Stomach smooth muscle (tissue), 2 donors: Measurements from ENCODE around the gene NAXD.

Source experiments
- H3K27ac ChIP-seq: one replicate; pipeline ENCODE4 v1.7.0; 2013; ENCODE audit warnings: mild to moderate bottlenecking, low read length, inconsistent platforms
- H3K27me3 ChIP-seq, 2 donors: one replicate each; pipeline ENCODE4 v1.7.0; 2013; ENCODE audit warnings: low read length in 2 of 2; ENCODE audit not compliant: insufficient read depth in 2 of 2, control insufficient read depth in 1 of 2
- H3K36me3 ChIP-seq, 2 donors: one replicate each; pipeline ENCODE4 v1.7.0; 2013; ENCODE audit warnings: low read length in 2 of 2; ENCODE audit not compliant: control insufficient read depth in 2 of 2, insufficient read depth in 2 of 2
- H3K4me1 ChIP-seq: one replicate; pipeline ENCODE4 v1.7.0; 2013; ENCODE audit warnings: low read length; ENCODE audit not compliant: control insufficient read depth, insufficient read depth
- H3K4me3 ChIP-seq, 2 donors: one replicate each; pipeline ENCODE4 v1.7.0; 2013; ENCODE audit warnings: low read length in 2 of 2
- H3K9ac ChIP-seq, 2 donors: one replicate each; pipeline ENCODE4 v1.7.0; 2013; ENCODE audit warnings: low read length in 2 of 2, mild to moderate bottlenecking in 1 of 2
- H3K9me3 ChIP-seq, 2 donors: one replicate each; pipeline ENCODE4 v1.7.0; 2013; ENCODE audit warnings: low read length in 2 of 2; ENCODE audit not compliant: control insufficient read depth in 2 of 2
- donor health status: healthy.
- donor health status: Pancreatic carcinoma.

NAXD gene

GRCh38 chr13:110618167-110618566, 2.8 kb downstream of the NAXD start:
- peak overlapping the region; percentile 87 to 90 for H3K9ac ChIP-seq

DNA sequence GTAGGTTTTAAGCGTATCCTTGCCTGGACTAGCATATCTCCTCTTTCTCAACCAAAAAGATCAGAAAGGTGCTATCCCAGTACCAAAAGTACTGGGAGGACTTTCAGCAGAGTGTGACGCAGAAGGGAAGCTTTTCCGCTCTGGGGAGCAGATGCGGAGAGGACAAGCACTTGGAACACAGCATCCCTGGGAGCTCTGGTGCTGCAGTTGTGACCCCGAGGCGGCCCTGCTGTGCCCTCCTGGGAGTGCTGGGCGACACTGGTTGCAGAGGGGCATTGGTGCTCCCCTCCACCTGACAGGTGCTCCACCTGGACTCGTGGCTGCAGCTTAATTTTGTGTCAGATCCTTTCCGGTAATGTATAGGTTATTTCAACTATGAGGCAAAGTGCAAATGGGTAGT, 3.4 kb downstream of the NAXD start:
- H3K4me3 ChIP-seq = peak overlapping the region in 1 of 2 donors; percentile 36
- no peaks in the 10 kb centered on the region for H3K9me3 ChIP-seq
- no peaks in the 10 kb centered on the region for H3K27me3 ChIP-seq
- H3K9ac ChIP-seq = peak overlapping the region in 1 of 2 donors; percentile 90
- peak overlapping the region; percentile 90 for H3K27ac ChIP-seq
- H3K36me3 ChIP-seq = peaks cover 10 to 13% of the 10 kb centered on the region in 2 donors
- peaks cover 44% of the 10 kb centered on the region for H3K4me1 ChIP-seq

More at GRCh38 chr13:110618167-110618566, 2.8 kb downstream of the NAXD start:
- Histone ChIP-seq H3K27me3 (no peaks in the 10 kb centered on the region), H3K36me3 (peaks cover 6 to 9% of the 10 kb centered on the region in 2 donors), H3K9me3 (no peaks in the 10 kb centered on the region), H3K27ac (peak overlapping the region; percentile 90), H3K4me3 (peak overlapping the region; percentile 22 to 60), H3K4me1 (peaks cover 42% of the 10 kb centered on the region)

GRCh38 chr13:110620596-110620995, 5.3 kb downstream of the NAXD start:
- Histone ChIP-seq H3K36me3 (peaks cover 14 to 21% of the 10 kb centered on the region in 2 donors), H3K27ac (no peak overlapping the region), H3K9ac (no peak overlapping the region)

DNA sequence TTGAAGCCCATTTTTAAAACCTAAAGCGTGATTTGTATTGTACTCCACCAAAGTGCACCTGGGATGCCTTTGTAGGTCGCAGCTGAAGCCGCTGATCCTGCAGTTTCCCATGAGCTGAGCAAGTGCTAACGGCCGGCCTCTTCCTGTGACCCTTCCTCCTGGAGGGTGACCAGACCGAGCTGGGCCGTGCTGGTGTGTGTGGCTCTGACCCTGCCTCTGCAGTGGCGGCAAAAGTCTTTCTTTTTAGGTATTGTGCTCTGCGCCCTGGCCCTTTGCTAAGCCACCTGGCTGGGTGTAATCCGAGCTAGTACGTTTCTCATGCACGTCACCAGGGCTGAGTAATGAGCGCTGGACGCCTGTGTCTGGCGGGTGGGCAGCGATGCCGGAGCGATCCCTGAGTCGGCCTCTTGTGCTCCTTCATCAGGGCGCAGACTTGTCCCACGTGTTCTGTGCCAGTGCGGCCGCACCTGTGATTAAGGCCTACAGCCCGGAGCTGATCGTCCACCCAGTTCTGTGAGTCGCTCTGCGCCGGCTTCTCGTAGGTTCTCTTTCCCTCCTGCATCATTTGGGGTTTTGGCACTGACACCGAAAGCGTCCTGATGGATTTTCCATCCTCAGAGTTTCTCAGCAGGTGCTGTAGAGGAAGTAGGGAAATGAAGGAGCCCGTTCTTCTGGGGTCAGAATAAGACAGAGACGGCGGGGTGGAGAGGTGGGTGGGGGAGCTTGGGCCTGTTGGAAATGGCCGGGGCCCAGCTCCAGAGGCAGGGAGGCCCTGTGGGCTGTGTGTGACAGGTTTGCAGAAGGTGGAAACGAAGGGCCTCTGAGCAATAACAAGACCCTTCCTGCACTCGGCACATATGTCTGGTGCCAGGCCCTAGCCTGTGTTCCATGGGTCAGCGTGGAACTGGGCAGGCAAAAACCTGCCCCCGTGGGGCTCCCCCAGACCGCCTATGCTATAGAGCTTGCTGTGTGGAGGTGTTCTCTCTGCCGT, 9.7 kb downstream of the NAXD start:
- H3K4me1 ChIP-seq = peaks cover 49% of the 10 kb centered on the region
- H3K27ac ChIP-seq = peak overlapping the region; percentile 58
- H3K27me3 ChIP-seq = no peaks in the 10 kb centered on the region
- peaks cover 14 to 32% of the 10 kb centered on the region in 2 donors for H3K36me3 ChIP-seq
- H3K4me3 ChIP-seq = peak overlapping the region in 1 of 2 donors; percentile 35
- peak overlapping the region in 1 of 2 donors; percentile 13 for H3K9ac ChIP-seq
- H3K9me3 ChIP-seq = no peaks in the 10 kb centered on the region

More at GRCh38 chr13:110620596-110620995, 5.3 kb downstream of the NAXD start:
- Histone ChIP-seq H3K9me3 (no peaks in the 10 kb centered on the region), H3K4me1 (peaks cover 50% of the 10 kb centered on the region), H3K4me3 (no peak overlapping the region), H3K27me3 (no peaks in the 10 kb centered on the region)

GRCh38 chr13:110625771-110626321, 10.5 kb downstream of the NAXD start:
- H3K4me1 ChIP-seq = peaks cover 57% of the 10 kb centered on the region
- peak overlapping the region in 1 of 2 donors; percentile 13 for H3K9ac ChIP-seq
- H3K36me3 ChIP-seq = peaks cover 14 to 34% of the 10 kb centered on the region in 2 donors
- H3K9me3 ChIP-seq = no peaks in the 10 kb centered on the region
- H3K27ac ChIP-seq = peak overlapping the region; percentile 58
- H3K4me3 ChIP-seq = peak overlapping the region in 1 of 2 donors; percentile 35
- no peaks in the 10 kb centered on the region for H3K27me3 ChIP-seq

DNA sequence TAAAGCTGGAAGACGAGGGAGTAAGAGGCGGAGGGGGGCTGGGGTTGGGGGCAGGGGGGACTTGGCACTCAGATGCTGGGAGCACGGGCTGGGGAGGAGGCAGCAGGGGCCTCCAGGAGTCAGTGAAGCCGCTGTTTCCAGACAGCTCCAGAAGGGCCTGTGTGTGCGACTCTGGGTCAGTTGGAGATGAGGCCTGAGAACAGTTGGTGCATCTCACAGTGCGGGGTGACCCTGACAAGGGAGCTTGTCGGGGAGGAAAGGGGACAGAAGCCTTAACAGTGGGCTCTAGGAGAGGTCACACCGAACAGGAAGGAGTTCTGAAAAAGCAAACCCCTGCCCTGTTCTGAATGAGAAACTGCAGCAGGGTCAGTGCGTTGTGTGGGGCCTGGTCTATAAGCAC, 11.2 kb downstream of the NAXD start:
- Histone ChIP-seq H3K9ac (no peak overlapping the region), H3K36me3 (peaks cover 16 to 36% of the 10 kb centered on the region in 2 donors), H3K4me1 (peaks cover 63% of the 10 kb centered on the region), H3K9me3 (no peaks in the 10 kb centered on the region), H3K27ac (peak overlapping the region; percentile 49), H3K27me3 (no peaks in the 10 kb centered on the region), H3K4me3 (no peak overlapping the region)

GRCh38 chr13:110627351-110627750, 12.0 kb downstream of the NAXD start:
- no peaks in the 10 kb centered on the region for H3K9me3 ChIP-seq
- H3K4me3 ChIP-seq = no peak overlapping the region
- peak overlapping the region; percentile 89 for H3K27ac ChIP-seq
- peaks cover 66% of the 10 kb centered on the region for H3K4me1 ChIP-seq
- peaks cover 18 to 34% of the 10 kb centered on the region in 2 donors for H3K36me3 ChIP-seq
- no peak overlapping the region for H3K9ac ChIP-seq
- no peaks in the 10 kb centered on the region for H3K27me3 ChIP-seq

GRCh38 chr13:110627761-110628476, 12.6 kb downstream of the NAXD start:
- H3K9me3 ChIP-seq = no peaks in the 10 kb centered on the region
- peaks cover 14 to 30% of the 10 kb centered on the region in 2 donors for H3K36me3 ChIP-seq
- H3K4me3 ChIP-seq = peak overlapping the region in 1 of 2 donors; percentile 35
- peaks cover 66% of the 10 kb centered on the region for H3K4me1 ChIP-seq
- no peaks in the 10 kb centered on the region for H3K27me3 ChIP-seq
- peak overlapping the region; percentile 89 for H3K27ac ChIP-seq
- peak overlapping the region in 1 of 2 donors; percentile 55 for H3K9ac ChIP-seq

DNA sequence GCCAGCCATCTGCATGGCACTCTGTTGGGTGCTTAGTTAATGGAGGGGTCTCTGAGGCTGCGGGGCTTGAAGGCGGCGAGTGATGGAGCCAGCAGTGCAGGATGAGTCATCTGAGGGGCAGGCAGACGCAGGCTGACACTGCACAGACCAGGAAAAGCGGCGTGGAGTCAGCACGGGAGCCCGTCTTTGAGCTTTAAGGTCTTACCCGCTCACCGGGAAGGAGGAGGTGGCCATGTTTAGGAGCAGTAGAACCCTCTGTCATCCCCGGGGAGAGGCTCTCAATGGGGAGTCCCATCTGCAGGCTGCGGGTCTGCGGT, 13.1 kb downstream of the NAXD start:
- H3K9ac ChIP-seq = peak overlapping the region; percentile 11 to 55
- H3K9me3 ChIP-seq = no peaks in the 10 kb centered on the region
- H3K4me1 ChIP-seq = peaks cover 63% of the 10 kb centered on the region
- H3K27me3 ChIP-seq = no peaks in the 10 kb centered on the region
- peak overlapping the region in 1 of 2 donors; percentile 35 for H3K4me3 ChIP-seq
- H3K27ac ChIP-seq = peak overlapping the region; percentile 89
- peaks cover 9 to 25% of the 10 kb centered on the region in 2 donors for H3K36me3 ChIP-seq

DNA sequence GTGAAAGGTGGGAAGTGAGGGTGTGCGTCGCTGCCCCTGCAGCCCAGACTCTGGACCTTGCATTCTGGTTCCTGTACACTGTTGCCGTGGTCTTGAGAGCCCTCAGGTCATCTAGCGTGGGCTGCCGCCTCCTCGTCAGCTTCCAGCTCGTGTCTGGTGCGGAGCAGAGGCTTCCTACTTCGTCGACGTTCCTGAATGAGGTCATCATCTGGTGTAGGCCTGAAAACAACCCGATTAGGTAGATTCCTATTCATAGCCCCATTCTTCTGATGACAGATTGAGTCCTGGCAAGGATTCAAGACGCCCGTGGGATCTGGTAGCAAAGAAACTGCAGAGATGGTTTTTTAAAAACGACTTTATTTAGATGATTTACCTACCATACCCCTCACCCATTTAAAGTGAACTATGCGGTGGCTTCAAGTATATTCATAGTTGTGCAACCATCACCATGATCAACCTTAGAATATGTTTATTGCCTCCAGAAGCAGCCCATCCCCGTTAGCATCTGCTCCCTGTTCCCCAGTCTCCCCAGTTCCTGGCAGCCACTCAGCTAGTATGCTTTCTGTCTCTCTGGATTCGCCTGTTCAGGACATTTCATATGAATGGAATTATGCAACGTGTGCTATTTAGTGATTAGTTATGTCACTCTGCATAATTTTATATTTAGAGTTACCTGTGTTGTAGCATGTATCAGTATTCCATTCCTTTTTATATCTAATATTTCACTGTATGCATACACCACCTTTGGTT, 13.8 kb downstream of the NAXD start:
- Histone ChIP-seq H3K9ac (peak overlapping the region; percentile 11 to 55), H3K4me1 (peaks cover 63% of the 10 kb centered on the region), H3K4me3 (peak overlapping the region; percentile 0 to 35), H3K27me3 (no peaks in the 10 kb centered on the region), H3K27ac (peak overlapping the region; percentile 89), H3K36me3 (peaks cover 10 to 23% of the 10 kb centered on the region in 2 donors), H3K9me3 (no peaks in the 10 kb centered on the region)
